ENCODE measurements around the gene POLRMT. TPM values are rescaled to one million over a fixed set of nuclear protein-coding genes. Genes with fewer than 3 reads are reported as not detected.

Gene POLRMT
- polyA plus RNA-seq, 1 donor: 62.1 TPM

- DNase-seq: peak; percentile 85 to 91
- peaks cover 3% of the 10 kb centered on the region for H3K36me3 ChIP-seq (ENCODE audit: control insufficient read depth, insufficient read depth, low read length)
- H3K4me3 ChIP-seq (ENCODE audit: low read length): peak within 1 kb of the TSS; percentile 67
- peaks cover 52% of the 10 kb centered on the region for H3K4me1 ChIP-seq (ENCODE audit: control insufficient read depth, insufficient read depth, low read length)
- H3K9me3 ChIP-seq (ENCODE audit: control insufficient read depth, low read depth, low read length): peaks cover 27% of the 10 kb centered on the region
- no peaks in the 10 kb centered on the region for H3K27me3 ChIP-seq (ENCODE audit: control insufficient read depth, insufficient read depth, low read length)
- H3K27ac ChIP-seq (ENCODE audit: low read length): peak within 1 kb of the TSS; percentile 99
- WGBS (ENCODE audit: insufficient coverage, low lambda C conversion rate): no CpG with 5 or more reads among the region's 97 CpGs
These were observed 29.8 kb upstream of the POLRMT start, which contains the start of gene RNF126 for GRCh38 chr19:662962-663681. TSS of gene RNF126 (minus strand) at chr19:663214. CDS start at chr19:663121, 93 bp downstream.

- Histone ChIP-seq H3K4me1 (ENCODE audit: control insufficient read depth, insufficient read depth, low read length) (peaks cover 58% of the 10 kb centered on the region), H3K9me3 (ENCODE audit: control insufficient read depth, low read depth, low read length) (peaks cover 20% of the 10 kb centered on the region), H3K36me3 (ENCODE audit: control insufficient read depth, insufficient read depth, low read length) (peaks cover 8% of the 10 kb centered on the region), H3K4me3 (ENCODE audit: low read length) (peak overlapping the region; percentile 64), H3K27ac (ENCODE audit: low read length) (peak overlapping the region; percentile 95), H3K27me3 (ENCODE audit: control insufficient read depth, insufficient read depth, low read length) (no peaks in the 10 kb centered on the region)
- no CpG with 5 or more reads among the region's 81 CpGs for WGBS (ENCODE audit: insufficient coverage, low lambda C conversion rate)
- peak; percentile 74 to 83 for DNase-seq
These were observed 29.0 kb upstream of the POLRMT start for GRCh38 chr19:662207-662961.

- Histone ChIP-seq H3K9me3 (ENCODE audit: control insufficient read depth, low read depth, low read length) (peaks cover 16% of the 10 kb centered on the region), H3K27ac (ENCODE audit: low read length) (peak overlapping the region; percentile 95), H3K27me3 (ENCODE audit: control insufficient read depth, insufficient read depth, low read length) (no peaks in the 10 kb centered on the region), H3K36me3 (ENCODE audit: control insufficient read depth, insufficient read depth, low read length) (peaks cover 13% of the 10 kb centered on the region), H3K4me3 (ENCODE audit: low read length) (peak overlapping the region; percentile 64), H3K4me1 (ENCODE audit: control insufficient read depth, insufficient read depth, low read length) (peaks cover 63% of the 10 kb centered on the region)
- 0% methylated on average over 3 of the region's 31 CpGs for WGBS (ENCODE audit: insufficient coverage, low lambda C conversion rate)
- DNase-seq: peak in 1 of 2 donors; percentile 59
These were observed 28.3 kb upstream of the POLRMT start for GRCh38 chr19:661427-662196.

GRCh38 chr19:660793-661426, 27.6 kb upstream of the POLRMT start:
- peaks cover 63% of the 10 kb centered on the region for H3K4me1 ChIP-seq (ENCODE audit: control insufficient read depth, insufficient read depth, low read length)
- peak overlapping the region; percentile 64 for H3K4me3 ChIP-seq (ENCODE audit: low read length)
- peak; percentile 79 to 90 for DNase-seq
- H3K9me3 ChIP-seq (ENCODE audit: control insufficient read depth, low read depth, low read length): peaks cover 16% of the 10 kb centered on the region
- H3K27ac ChIP-seq (ENCODE audit: low read length): peak overlapping the region; percentile 95
- no CpG with 5 or more reads among the region's 20 CpGs for WGBS (ENCODE audit: insufficient coverage, low lambda C conversion rate)
- H3K27me3 ChIP-seq (ENCODE audit: control insufficient read depth, insufficient read depth, low read length): no peaks in the 10 kb centered on the region
- peaks cover 13% of the 10 kb centered on the region for H3K36me3 ChIP-seq (ENCODE audit: control insufficient read depth, insufficient read depth, low read length)

DNA sequence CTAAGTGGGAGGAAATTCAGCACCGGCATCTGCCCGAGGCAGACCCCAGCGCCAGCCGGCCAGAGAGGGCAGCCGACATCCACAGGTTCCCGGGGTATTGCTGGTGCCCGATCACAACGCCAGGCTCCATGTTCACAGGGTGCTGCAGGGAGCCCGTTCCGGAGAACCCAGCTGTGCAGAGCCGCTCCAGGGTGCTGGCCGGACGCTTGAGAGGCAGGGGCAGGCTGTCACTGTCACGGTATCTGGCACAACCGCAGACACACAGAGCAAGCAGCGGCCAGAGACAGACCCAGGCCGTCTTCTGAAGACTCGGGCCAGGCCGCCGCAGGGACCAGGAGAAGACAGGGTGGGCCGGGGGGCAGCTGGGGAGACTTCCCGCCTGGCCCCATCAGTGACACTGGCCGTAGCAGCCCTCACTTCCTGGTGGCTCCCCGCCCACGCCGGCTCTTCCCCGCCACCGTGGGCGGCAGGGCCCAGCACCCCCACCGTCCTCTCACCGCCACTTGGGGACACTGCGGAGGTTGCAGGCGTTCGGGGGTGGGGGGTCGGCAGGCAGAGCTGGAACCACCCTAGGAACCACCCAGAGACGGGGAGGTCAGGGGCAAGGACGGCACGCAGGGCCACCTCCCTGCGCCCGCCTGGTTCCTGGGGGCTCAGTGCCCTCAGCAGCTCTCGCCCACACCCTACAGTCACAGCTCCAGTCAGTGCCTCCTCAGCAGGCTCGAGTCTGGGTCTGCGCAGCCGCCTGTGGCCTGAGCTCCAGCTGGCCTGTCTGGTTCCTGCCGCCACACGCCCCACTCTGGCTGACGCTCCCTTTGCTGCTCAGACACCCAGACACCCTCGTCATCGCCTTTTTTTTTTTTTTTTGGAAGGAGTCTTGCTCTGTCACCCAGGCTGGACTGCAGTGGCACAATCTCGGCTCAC, 25.8 kb upstream of the POLRMT start:
- no peaks in the 10 kb centered on the region for H3K27me3 ChIP-seq (ENCODE audit: control insufficient read depth, insufficient read depth, low read length)
- peaks cover 17% of the 10 kb centered on the region for H3K9me3 ChIP-seq (ENCODE audit: control insufficient read depth, low read depth, low read length)
- H3K27ac ChIP-seq (ENCODE audit: low read length): no peak overlapping the region
- WGBS (ENCODE audit: insufficient coverage, low lambda C conversion rate): 52% methylated on average over 2 of the region's 50 CpGs
- peaks cover 53% of the 10 kb centered on the region for H3K4me1 ChIP-seq (ENCODE audit: control insufficient read depth, insufficient read depth, low read length)
- H3K4me3 ChIP-seq (ENCODE audit: low read length): no peak overlapping the region
- peaks cover 20% of the 10 kb centered on the region for H3K36me3 ChIP-seq (ENCODE audit: control insufficient read depth, insufficient read depth, low read length)
- no peak for DNase-seq

GRCh38 chr19:658059-658839, 24.9 kb upstream of the POLRMT start:
- no peak overlapping the region for H3K4me3 ChIP-seq (ENCODE audit: low read length)
- H3K27me3 ChIP-seq (ENCODE audit: control insufficient read depth, insufficient read depth, low read length): no peaks in the 10 kb centered on the region
- peak in 1 of 2 donors; percentile 47 for DNase-seq
- no peak overlapping the region for H3K27ac ChIP-seq (ENCODE audit: low read length)
- WGBS (ENCODE audit: insufficient coverage, low lambda C conversion rate): no CpG with 5 or more reads among the region's 33 CpGs
- H3K36me3 ChIP-seq (ENCODE audit: control insufficient read depth, insufficient read depth, low read length): peaks cover 29% of the 10 kb centered on the region
- H3K9me3 ChIP-seq (ENCODE audit: control insufficient read depth, low read depth, low read length): peaks cover 21% of the 10 kb centered on the region
- H3K4me1 ChIP-seq (ENCODE audit: control insufficient read depth, insufficient read depth, low read length): peaks cover 45% of the 10 kb centered on the region

DNA sequence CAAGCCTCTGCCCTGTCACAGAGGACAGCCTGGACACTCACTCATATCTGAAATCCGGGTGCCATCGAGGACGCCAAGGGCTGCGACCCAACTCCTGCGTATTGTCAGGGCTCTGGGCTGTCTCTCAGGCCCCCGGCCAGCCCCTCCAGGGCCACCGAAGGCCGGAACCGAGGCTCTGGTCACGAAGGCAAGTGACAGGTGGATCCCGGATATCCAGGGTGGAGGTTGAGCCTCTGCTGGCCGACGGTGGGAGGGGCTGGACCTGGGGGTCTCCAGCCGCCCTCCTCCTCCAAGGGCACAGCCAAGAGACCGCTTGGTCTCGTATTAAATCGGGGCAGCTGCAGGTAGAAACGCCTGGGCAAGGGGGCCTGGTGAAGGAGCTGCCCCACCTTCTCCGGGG, 24.3 kb upstream of the POLRMT start:
- Histone ChIP-seq H3K27ac (ENCODE audit: low read length) (no peak overlapping the region), H3K4me3 (ENCODE audit: low read length) (no peak overlapping the region), H3K4me1 (ENCODE audit: control insufficient read depth, insufficient read depth, low read length) (peaks cover 45% of the 10 kb centered on the region), H3K36me3 (ENCODE audit: control insufficient read depth, insufficient read depth, low read length) (peaks cover 35% of the 10 kb centered on the region), H3K9me3 (ENCODE audit: control insufficient read depth, low read depth, low read length) (peaks cover 20% of the 10 kb centered on the region), H3K27me3 (ENCODE audit: control insufficient read depth, insufficient read depth, low read length) (no peaks in the 10 kb centered on the region)
- no CpG with 5 or more reads among the region's 19 CpGs for WGBS (ENCODE audit: insufficient coverage, low lambda C conversion rate)
- no peak for DNase-seq

DNA sequence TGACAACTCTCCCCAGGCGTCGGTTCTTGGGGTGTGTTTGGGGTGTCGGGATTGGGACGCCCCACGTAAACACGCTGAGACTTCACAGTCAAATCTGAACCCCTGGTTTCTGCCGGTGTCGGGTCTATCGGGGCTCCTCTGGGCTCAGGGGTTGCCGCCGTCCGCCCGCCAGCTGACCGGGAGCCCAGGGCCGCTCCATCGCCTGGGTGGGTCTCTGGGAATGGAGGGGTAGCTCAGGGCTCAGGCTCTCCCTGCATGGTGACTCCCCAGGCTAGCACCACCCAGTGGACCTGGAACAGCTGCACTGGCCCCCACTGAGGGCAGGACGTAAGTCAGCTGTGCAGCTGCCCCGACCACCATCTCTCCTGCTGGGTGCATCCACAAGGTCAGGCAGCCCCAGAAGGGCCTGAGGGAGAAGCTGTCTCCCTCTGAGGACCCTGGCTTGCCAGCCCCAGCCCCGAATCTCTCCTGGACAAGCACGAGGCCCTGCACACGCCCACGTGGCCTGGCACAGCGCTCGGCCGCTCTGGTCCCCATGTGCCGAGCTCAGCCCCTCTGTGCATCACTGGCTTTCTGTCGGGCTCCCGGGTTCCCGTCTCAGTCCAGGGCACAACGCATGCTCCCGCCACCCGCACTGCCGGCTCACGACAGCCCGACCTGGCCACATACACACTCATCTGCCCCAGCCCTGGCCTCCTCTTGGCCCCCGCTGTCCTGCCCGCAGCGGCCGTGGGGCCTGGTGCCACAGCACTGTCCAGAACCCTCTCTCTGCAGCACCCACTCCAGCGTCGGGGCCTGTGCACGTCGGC, 23.6 kb upstream of the POLRMT start:
- Histone ChIP-seq H3K4me3 (ENCODE audit: low read length) (no peak overlapping the region), H3K27me3 (ENCODE audit: control insufficient read depth, insufficient read depth, low read length) (no peaks in the 10 kb centered on the region), H3K36me3 (ENCODE audit: control insufficient read depth, insufficient read depth, low read length) (peaks cover 42% of the 10 kb centered on the region), H3K9me3 (ENCODE audit: control insufficient read depth, low read depth, low read length) (peaks cover 20% of the 10 kb centered on the region), H3K27ac (ENCODE audit: low read length) (no peak overlapping the region), H3K4me1 (ENCODE audit: control insufficient read depth, insufficient read depth, low read length) (peaks cover 45% of the 10 kb centered on the region)
- WGBS (ENCODE audit: insufficient coverage, low lambda C conversion rate): no CpG with 5 or more reads among the region's 43 CpGs
- no peak for DNase-seq

Measured in large intestine (tissue), 3 donors.